PFSK-1 (cell line): Measurements from ENCODE around the gene NAXE.

ENCODE experiments used
- FOXP2 ChIP-seq: optimal IDR thresholded peaks from 2 replicates; pipeline ENCODE3; 2011; ENCODE audit warnings: borderline replicate concordance, control low read depth, inconsistent platforms; ENCODE audit not compliant: insufficient read depth; ENCODE audit errors: extremely low read length, extremely low read depth
- POLR2AphosphoS5 ChIP-seq: IDR thresholded peaks from 2 replicates; pipeline ENCODE4 v1.6.1; 2012; ENCODE audit warnings: low read depth, mild to moderate bottlenecking, control low read depth, low read length, moderate library complexity
- SIN3A ChIP-seq: IDR thresholded peaks from 2 replicates; pipeline ENCODE4 v1.6.1; 2012; ENCODE audit warnings: mild to moderate bottlenecking, low read length, moderate library complexity, borderline replicate concordance; ENCODE audit not compliant: insufficient read depth
- TAF1 ChIP-seq: IDR thresholded peaks from 2 replicates; pipeline ENCODE4 v1.6.1; 2012; ENCODE audit warnings: low read length, control low read depth, borderline replicate concordance; ENCODE audit not compliant: insufficient read depth
- TF ChIP-seq, protein P1 (sequence below), 2 experiments: IDR thresholded peaks; 2 replicates each; pipeline versions ENCODE4 v1.6.1 to v1.8.0; 2011 to 2012; ENCODE audit warnings: low read depth in 2 of 2, low read length in 2 of 2, control low read depth in 1 of 2, inconsistent platforms in 1 of 2, mild to moderate bottlenecking in 1 of 2, moderate library complexity in 1 of 2; ENCODE audit not compliant: insufficient read depth in 1 of 2

The NAXE gene

DNA sequence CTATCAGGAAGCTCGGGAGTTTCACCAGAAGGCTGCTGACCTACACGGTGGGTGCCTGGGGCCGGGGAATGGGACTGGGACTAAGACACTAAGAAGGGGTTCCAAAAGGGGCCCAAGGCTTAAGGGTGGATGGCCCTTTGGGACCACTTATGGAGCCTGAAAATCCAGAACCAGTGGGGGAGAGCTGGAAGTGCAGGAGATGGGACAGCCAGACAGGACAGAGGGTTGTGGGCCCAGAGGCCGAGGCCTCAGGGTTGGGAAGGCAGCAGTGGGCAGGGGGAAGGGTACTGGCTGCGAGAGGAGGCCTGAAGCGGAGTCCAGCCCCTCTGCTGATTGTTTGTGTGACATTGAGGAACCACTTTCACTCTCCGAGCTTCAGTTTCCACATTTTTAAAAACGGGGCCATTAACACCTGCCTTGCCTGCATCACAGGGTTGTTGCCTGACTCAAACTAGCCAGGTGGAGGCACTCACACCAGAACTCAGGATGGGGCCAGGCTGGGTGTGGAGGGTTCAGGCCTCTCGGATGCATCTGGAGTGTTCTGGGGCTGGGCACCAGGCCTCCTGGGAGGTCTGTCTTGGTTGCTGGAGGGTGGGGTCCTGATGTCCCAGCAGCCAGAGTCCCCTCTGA lies 9.1 kb upstream of the NAXE start:
- TF ChIP-seq POLR2AphosphoS5 (no peak), SIN3A (no peak), FOXP2 (no peak), TAF1 (no peak)
- TF ChIP-seq, protein P1, sequence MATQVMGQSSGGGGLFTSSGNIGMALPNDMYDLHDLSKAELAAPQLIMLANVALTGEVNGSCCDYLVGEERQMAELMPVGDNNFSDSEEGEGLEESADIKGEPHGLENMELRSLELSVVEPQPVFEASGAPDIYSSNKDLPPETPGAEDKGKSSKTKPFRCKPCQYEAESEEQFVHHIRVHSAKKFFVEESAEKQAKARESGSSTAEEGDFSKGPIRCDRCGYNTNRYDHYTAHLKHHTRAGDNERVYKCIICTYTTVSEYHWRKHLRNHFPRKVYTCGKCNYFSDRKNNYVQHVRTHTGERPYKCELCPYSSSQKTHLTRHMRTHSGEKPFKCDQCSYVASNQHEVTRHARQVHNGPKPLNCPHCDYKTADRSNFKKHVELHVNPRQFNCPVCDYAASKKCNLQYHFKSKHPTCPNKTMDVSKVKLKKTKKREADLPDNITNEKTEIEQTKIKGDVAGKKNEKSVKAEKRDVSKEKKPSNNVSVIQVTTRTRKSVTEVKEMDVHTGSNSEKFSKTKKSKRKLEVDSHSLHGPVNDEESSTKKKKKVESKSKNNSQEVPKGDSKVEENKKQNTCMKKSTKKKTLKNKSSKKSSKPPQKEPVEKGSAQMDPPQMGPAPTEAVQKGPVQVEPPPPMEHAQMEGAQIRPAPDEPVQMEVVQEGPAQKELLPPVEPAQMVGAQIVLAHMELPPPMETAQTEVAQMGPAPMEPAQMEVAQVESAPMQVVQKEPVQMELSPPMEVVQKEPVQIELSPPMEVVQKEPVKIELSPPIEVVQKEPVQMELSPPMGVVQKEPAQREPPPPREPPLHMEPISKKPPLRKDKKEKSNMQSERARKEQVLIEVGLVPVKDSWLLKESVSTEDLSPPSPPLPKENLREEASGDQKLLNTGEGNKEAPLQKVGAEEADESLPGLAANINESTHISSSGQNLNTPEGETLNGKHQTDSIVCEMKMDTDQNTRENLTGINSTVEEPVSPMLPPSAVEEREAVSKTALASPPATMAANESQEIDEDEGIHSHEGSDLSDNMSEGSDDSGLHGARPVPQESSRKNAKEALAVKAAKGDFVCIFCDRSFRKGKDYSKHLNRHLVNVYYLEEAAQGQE (IDR thresholded peaks at IDR 0.05; ENCODE audit: insufficient read depth in 1 of 2, low read depth in 2 of 2, low read length in 2 of 2), result no peak

DNA sequence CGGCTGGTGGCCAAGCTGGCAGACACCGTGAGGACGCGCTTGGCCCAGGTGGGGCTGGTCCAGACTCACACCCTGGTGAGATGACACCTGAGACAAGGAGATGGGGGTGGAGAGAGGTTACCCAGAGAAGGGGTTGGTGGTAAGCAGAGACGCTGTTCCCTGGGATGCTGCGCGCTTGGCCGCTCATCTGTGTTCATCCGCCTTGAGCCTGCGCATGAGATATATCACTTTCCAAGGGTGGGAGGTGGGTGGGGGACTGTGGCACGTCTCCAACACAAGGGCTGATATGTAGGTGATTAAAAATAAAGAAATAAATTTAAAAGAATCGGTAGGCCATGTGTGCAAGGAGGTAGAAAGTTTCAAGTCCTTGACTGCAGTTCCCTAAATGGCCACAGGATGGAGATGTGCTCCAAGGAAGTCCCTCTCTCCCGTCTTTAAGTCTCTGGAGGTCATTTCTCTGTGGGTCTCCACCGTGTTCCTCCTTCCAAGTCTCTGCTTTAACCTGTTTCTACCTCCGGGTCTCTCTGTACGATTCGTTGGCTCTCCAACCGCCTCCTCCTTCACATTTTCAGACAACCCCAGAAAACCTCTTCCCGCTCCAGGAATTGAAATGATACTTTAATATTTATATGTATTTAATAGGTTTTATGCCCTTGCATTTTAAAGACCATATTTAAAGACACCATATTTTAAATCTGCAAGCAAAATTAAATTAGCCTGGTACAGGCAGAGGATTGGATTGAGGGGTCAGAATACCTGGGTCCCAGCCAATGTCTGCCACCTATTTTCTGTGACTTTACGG lies 7.6 kb upstream of the NAXE start:
- TF ChIP-seq TAF1 (no peak), SIN3A (no peak), POLR2AphosphoS5 (no peak), FOXP2 (no peak)
- TF ChIP-seq, protein P1 (IDR thresholded peaks at IDR 0.05; ENCODE audit: insufficient read depth in 1 of 2, low read depth in 2 of 2, low read length in 2 of 2), result no peak

DNA sequence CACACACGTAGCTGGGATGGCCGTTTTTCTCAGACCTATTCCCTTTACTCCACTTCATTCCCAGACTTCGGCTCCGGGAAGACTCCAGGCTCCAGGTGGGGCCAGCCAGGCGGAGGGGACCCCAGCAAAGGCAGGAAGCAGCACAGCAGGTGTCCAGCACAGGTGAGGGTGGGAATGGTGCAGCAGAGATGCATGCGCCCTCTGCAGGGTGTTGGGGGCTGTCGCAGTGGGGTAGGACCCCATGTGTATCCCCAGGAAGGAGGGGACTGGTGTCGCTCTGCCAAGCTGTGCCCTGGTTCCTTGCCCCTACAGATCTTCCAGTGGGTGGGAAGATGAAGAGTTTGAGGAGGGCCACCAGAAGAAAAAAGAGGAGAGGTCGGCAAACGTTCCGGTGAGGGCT lies 6.8 kb upstream of the NAXE start:
- TF ChIP-seq FOXP2 (no peak), TAF1 (no peak), SIN3A (no peak), POLR2AphosphoS5 (no peak)
- TF ChIP-seq, protein P1 (IDR thresholded peaks at IDR 0.05; ENCODE audit: insufficient read depth in 1 of 2, low read depth in 2 of 2, low read length in 2 of 2), result no peak

DNA sequence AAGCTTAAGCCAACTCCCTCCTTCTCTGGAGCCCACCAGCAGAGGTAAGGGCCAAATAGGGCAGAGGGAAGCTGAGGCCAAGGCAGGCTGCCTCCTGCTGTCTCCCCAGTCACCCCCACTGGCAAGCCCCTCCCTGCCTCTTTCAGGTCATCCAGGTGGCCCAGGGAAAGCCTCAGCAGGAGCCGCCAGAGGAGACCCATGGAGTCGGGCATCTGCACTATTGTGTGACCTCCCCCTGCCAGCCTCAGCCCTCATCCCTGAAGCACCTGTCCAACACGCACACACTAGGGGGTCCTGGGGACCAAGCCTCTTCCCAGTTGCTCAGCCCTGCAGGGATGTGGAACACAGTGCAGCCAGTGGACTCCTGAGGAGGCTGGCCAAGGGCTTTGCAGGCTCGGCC lies 5.3 kb upstream of the NAXE start:
- TF ChIP-seq POLR2AphosphoS5 (no peak), SIN3A (no peak), TAF1 (no peak), FOXP2 (no peak)
- TF ChIP-seq, protein P1 (IDR thresholded peaks at IDR 0.05; ENCODE audit: insufficient read depth in 1 of 2, low read depth in 2 of 2, low read length in 2 of 2), result no peak
